ENCODE results near the gene SPACA9. TPM values are rescaled to one million over a fixed set of nuclear protein-coding genes. Genes with fewer than 3 reads are reported as not detected.

Gene SPACA9
- total RNA-seq, 4 donors from 2014 or later, result 0.26 to 7.0 (median 2.4) TPM

- no peak overlapping the region for H3K27ac ChIP-seq
- no peaks in the 10 kb centered on the region for H3K27me3 ChIP-seq
- TF ChIP-seq CTCF (IDR thresholded peaks at IDR 0.05) (no peak), POLR2A (IDR thresholded peaks at IDR 0.05) (no peak)
- no peaks in the 10 kb centered on the region for H3K36me3 ChIP-seq
- no peak overlapping the region for H3K4me3 ChIP-seq
- intact Hi-C loops (cut with DNase I; ENCODE audit: low total_unique reads), result no loop called here
- no peak for DNase-seq
- no peaks in the 10 kb centered on the region for H3K4me1 ChIP-seq
- H3K9me3 ChIP-seq, result no peaks in the 10 kb centered on the region
Measured at GRCh38 chr9:132855904-132856303, 22.8 kb upstream of the SPACA9 start.

GRCh38 chr9:132857031-132857430 is 21.7 kb upstream of the SPACA9 start:
- peak; percentile 81 to 82 for DNase-seq

GRCh38 chr9:132857616-132858342 is 20.9 kb upstream of the SPACA9 start:
- H3K27ac ChIP-seq, result peak overlapping the region; percentile 48 to 57
- DNase-seq, result peak in 1 of 2 donors; percentile 62
- no peaks in the 10 kb centered on the region for H3K36me3 ChIP-seq
- H3K4me1 ChIP-seq, result no peaks in the 10 kb centered on the region
- no peaks in the 10 kb centered on the region for H3K27me3 ChIP-seq
- intact Hi-C loops (cut with DNase I; ENCODE audit: low total_unique reads), result no loop called here
- no peak overlapping the region for H3K4me3 ChIP-seq
- no peak for TF ChIP-seq CTCF (IDR thresholded peaks at IDR 0.05)
- TF ChIP-seq POLR2A (IDR thresholded peaks at IDR 0.05), result no peak
- H3K9me3 ChIP-seq, result no peaks in the 10 kb centered on the region

More at GRCh38 chr9:132857031-132857430, 21.7 kb upstream of the SPACA9 start:
- Histone ChIP-seq H3K9me3 (no peaks in the 10 kb centered on the region), H3K27me3 (no peaks in the 10 kb centered on the region), H3K27ac (peak overlapping the region; percentile 48 to 57), H3K4me3 (no peak overlapping the region), H3K36me3 (no peaks in the 10 kb centered on the region), H3K4me1 (no peaks in the 10 kb centered on the region)
- intact Hi-C loops (cut with DNase I; ENCODE audit: low total_unique reads), result no loop called here
- TF ChIP-seq POLR2A (IDR thresholded peaks at IDR 0.05) (no peak), CTCF (IDR thresholded peaks at IDR 0.05) (no peak)

- Histone ChIP-seq H3K36me3 (no peaks in the 10 kb centered on the region), H3K27ac (no peak overlapping the region), H3K9me3 (no peaks in the 10 kb centered on the region), H3K4me1 (no peaks in the 10 kb centered on the region), H3K27me3 (no peaks in the 10 kb centered on the region), H3K4me3 (no peak overlapping the region)
- no peak for DNase-seq
- TF ChIP-seq POLR2A (IDR thresholded peaks at IDR 0.05) (no peak), CTCF (IDR thresholded peaks at IDR 0.05) (no peak)
- intact Hi-C loops (cut with DNase I; ENCODE audit: low total_unique reads), result no loop called here
Measured at GRCh38 chr9:132858751-132859150, 19.9 kb upstream of the SPACA9 start.

GRCh38 chr9:132861666-132862065 is 17.0 kb upstream of the SPACA9 start:
- intact Hi-C loops (cut with DNase I; ENCODE audit: low total_unique reads), result no loop called here

More at GRCh38 chr9:132861666-132862065, 17.0 kb upstream of the SPACA9 start:
- Histone ChIP-seq H3K27ac (no peak overlapping the region), H3K4me3 (no peak overlapping the region), H3K9me3 (no peaks in the 10 kb centered on the region), H3K36me3 (no peaks in the 10 kb centered on the region), H3K27me3 (no peaks in the 10 kb centered on the region), H3K4me1 (no peaks in the 10 kb centered on the region)
- no peak for DNase-seq
- TF ChIP-seq POLR2A (IDR thresholded peaks at IDR 0.05) (no peak), CTCF (IDR thresholded peaks at IDR 0.05) (no peak)

Data from uterus (tissue), 4 donors.